Hematopoietic multipotent progenitor cell treated with erythropoietin and hydrocortisone succinate and interleukin-3 and kit ligand, for 4 days (in vitro differentiated cells): Measurements from ENCODE around the gene PLCD1.
"Not testable (repeated sequence)": the region's sequence is repeated elsewhere in the genome, so short reads cannot be mapped to it uniquely, and the experiment has no call there.

Experiments used
- DNase-seq: peaks from one replicate; pipeline ENCODE4 v3.0.0-alpha.2; 2015

The PLCD1 gene

DNA sequence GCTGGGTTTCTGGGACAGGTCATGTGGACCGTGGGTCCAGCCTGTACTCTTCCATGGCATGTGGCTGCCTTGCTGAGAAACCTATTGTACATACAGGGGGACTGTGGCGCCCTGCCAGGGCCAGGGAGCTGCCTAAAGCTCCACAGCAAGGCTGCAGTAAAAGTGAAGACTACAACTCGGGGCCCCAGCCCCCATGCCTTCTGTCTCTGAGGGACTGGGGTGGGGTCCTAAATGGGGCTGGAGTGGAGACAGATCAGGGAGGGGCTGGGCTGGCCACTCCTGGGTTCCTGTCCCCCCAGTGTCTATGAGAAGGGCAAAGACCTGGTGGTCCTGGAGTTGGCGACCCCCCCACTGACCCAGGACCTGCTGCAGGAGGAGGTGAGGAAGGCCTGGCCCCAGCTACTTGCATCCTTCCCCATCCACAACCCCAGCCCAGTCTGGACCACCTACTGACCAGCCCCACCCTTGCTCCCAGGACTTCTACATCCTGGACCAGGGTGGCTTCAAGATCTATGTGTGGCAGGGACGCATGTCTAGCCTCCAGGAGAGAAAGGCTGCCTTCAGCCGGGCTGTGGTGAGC, 31.6 kb downstream of the PLCD1 start:
- DNase-seq: no peak

DNA sequence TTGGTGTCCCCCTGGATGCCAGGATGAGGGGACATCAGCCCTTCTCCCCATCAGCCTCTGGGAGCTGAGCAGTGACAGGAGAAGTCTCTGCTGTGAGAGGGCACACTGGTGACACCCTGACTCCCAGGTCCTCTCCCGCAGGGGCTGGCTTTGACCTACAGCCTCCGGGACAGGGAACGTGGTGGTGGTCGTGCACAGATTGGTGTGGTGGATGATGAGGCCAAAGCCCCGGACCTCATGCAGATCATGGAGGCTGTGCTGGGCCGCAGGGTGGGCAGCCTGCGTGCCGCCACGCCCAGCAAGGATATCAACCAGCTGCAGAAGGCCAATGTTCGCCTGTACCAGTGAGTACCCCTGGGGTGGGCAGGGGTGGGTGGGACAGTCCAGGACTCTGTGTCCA, 32.1 kb downstream of the PLCD1 start:
- no peak for DNase-seq

- peak; percentile 94 for DNase-seq
Observed at GRCh38 chr3:37996785-37997301, 32.6 kb downstream of the PLCD1 start.

DNA sequence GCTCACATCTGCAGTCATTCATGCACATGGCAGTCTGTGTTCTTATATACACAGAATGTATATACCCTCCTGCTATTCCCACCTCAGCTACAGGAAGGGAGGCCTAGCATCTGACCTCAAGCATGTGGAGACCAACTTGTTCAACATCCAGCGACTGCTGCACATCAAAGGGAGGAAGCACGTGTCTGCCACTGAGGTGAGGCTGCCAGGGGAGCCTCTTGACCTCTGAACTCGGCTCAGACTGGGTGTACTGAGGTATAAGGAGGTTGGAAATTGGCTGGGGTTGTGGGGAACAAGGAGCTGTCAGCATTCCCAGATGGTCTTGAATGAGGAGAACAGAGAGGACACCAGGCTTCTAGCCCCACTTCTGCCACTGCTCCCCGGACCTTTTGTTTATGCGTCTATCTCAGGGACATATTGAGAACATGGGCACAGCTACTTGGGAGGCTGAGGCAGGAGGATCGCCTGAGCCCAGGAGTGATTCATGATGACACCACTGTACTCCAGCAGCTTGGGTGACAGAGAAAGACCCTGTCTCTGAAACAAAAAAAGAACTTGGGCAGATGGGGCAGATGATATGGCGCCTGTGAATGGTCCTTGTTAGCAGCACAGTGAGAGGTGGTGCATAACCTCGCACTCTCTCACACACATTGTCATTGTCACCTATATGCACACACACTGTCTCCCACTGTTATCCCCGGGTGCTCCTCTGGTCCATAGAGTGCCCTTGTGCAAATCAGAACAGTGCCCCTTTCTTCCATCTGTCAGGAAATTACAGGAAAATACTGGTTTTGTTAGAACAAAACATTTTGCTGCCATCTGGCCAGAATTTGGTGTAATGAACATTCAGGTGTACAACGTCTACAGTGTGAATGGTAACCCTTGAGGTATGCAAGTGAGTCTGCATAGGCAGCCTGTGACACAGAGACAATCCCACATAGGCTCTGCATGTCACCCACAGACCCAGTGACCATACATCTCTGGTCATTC, 33.5 kb downstream of the PLCD1 start:
- no peak for DNase-seq

GRCh38 chr3:37994639-37994972, 34.8 kb downstream of the PLCD1 start:
- DNase-seq: peak; percentile 49

- DNase-seq: peak; percentile 92
Observed at GRCh38 chr3:37993820-37994638, 35.4 kb downstream of the PLCD1 start.

DNA sequence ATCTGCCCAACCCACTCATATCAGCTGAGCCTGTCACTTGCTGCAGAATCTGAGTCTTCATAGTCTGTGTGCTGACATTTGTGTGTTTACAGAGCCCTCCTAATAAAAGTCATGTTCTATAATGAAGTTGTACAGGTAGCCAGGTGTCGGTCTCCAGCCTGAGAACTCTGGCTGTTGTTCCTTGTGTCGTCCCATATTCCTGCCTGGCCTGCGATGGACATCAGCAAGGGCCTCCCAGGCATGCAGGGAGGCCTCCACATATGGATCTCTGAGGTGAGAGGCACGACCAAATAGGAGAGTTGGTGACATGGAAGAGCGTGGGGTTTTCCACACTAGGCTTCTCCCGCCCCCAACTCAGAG, 36.0 kb downstream of the PLCD1 start:
- DNase-seq: no peak

- no peak for DNase-seq
Observed at GRCh38 chr3:37993067-37993455, 36.4 kb downstream of the PLCD1 start.

DNA sequence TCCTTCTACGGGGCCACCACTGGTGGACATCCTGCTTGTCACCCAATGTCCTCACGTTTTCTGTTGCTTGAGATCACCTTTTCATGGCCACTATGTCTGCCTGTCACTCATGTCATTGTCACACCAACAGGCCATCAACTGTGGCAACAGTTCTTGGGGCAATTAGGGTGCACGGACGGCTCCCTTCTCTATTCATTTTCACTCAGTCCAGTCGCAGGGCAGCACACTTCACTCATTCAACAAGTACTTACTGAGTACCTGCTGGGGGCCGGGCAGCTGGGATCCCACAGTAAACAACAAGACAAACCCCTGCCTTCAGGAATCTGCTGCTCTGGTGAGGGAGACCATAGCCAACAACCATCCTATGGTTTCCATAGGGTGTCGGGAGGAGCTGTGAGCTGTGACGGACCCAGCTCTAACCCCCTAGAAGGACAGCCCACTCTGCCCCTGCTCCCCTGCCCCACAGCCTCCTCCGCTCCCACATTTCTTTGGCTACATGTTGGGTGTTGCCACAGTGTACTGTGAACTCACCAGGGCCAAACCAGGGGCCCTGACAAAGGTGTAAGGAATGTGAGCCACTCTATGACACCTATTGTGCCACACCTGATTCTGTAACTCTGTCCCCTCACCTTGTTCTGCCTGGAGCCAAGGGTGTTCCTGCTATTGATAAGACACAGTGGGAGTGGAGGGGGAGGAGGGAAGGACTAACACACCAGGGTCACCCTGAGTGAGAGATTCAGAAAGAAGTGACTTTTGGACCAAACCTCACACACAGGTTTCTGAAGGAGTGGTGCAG, 37.0 kb downstream of the PLCD1 start:
- no peak for DNase-seq

GRCh38 chr3:37991823-37992222, 37.6 kb downstream of the PLCD1 start:
- no peak for DNase-seq

- no peak for DNase-seq
Observed at GRCh38 chr3:37991109-37991508, 38.3 kb downstream of the PLCD1 start.

DNA sequence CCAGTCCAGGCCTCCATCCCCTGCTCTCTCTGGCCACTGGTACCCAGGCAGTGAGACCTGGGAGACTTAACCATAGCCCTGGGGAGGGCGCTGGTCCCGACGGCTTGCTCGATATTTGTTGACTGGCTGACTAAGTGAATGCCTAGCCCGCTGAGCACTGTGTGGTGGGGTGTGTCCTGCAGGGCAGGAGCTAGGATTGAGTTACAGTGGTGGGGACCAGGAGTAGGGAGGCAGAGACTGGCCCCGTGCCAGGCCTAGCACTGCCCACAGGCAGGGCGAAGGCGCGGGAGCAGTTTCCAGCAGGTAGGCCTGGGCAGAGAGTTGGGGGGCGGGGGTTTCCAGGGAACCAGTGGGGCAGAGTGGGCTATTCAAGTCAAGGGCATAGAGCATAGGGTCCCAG, 38.9 kb downstream of the PLCD1 start, which contains the start of gene VILL:
TSS of gene VILL (plus strand) at position 260 of the 400 bp plus-strand sequence. CDS start 2,887 bp downstream, outside the sequence.
- no peak for DNase-seq

DNA sequence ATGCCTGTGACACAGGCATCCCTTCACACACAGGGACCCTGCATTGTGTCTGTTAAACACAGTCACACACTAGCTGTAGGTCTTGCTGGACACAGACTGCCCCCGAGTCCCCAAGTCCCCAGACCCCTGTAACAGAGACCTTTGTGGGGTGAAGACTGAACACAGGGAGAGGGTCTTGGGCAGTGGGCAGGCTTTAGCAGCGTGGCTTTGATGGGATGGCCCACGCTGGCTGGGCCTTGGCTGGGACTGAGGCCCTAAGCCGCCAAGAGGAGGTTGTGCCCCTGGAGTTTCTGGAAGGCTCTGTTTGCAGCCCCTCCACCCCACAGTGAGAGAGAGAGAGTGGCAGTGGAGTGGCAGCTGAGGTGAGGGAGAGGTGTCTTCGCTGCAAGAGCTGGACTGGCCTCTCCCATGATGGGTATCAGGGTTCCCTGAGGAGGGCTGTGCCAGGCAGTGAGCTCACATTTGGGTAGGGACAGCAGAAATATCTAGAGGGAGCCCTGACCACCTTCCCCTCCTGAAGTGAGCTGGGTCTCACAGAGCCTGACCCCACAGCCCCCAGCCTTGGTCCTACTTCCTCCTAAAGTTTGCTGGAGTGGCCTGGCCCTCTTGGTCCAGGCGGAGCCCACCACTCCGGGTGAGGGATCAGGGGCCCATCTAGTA, 39.5 kb downstream of the PLCD1 start:
- no peak for DNase-seq

GRCh38 chr3:37988931-37989525, 40.4 kb downstream of the PLCD1 start:
- no peak for DNase-seq

GRCh38 chr3:37988376-37988775, 41.1 kb downstream of the PLCD1 start:
- not testable (repeated sequence) for DNase-seq

GRCh38 chr3:37987751-37988179, 41.7 kb downstream of the PLCD1 start:
- DNase-seq: no peak

- no peak for DNase-seq
Observed at GRCh38 chr3:37987315-37987697, 42.1 kb downstream of the PLCD1 start.

DNA sequence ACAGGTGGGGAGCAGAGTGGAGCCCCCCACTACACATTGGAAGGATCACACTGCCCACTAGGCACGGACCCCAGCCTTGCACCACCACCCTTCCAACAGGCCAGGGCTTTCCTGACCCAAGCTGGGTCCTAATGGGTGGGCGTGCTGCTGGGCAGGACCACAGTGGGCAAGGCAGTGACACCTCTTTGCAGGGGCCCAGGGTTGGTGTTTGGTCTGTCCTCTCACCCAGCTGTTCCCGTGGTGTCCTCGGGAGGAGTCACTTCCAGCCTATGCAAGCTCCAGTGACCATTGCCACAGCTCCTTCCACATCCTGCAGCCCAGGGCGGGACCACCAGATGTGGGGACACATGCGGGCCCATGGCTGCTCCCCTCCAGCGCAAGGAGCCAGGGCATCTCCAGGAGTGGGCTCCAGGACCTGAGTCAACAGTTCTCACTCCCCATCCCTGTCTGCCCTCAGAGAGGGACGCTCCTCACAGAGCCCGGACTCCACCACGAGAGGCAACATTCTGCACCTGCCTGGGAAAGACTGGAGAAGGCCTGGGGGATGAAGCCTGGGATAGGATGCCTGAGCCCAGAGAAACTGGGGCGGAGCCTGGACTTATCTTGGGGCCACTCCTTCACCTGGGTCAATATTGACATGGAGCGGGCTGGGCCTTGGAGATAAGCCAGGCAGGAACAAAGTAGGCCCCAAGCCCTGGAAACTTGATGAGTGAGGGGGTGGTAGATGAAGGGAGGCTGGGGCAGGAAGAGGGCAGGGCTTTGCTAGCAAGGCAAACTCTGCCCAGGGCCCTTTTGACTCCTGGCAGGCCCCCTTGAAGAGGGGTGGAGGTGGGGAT, 42.7 kb downstream of the PLCD1 start:
- peak; percentile 62 for DNase-seq

DNA sequence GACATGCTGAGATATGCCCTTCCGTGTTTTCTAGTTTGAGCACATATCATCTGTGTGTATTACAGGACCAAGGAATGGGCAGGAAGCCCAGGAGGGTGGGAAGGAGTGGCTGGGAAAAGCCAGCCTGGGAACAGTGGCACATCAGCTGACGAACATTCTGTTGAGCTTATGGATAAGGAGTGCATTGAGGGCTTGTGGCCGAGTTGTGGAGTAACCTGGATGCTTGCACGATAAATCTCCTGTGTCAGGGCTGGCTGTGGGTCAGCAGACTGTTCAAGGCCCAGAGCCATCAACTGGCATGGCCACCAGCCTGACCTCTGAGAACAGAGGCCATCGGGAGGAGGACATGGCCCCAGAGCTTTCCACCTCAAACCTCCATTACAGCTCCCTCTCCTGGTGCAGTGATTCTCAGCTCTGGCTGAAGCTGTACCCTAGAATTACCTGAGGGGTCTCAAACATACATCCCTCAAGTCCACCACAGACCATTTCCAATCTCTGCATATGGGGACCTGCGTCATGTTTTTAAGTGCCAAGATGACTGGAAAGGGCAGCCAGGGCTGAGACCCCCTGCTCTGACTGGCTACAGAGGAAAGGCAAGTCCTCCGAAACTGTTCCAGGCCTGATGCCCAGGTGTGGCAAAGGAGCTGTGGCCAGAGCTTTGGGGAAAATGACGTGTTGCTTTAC, 43.7 kb downstream of the PLCD1 start:
- no peak for DNase-seq

DNA sequence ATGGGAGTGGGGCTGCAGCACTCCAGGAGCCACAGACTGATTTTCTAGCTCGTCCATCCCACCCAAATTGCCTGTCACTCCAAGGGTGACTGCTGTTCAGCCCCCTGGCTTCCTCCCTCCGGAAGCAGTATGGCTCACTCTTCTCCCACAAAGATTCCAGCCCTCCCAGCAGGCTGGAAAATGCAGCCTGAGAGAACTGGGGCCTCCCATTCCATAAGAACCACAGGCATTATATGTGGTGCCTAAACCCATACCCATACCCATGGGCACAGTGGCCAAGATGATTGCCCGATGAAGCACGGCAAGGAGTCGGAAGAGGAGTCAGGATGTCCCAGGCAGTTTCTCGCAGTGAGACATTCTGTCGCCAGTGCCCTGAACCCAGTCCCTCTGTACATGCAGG, 44.8 kb downstream of the PLCD1 start:
- DNase-seq: no peak
